Adrenal gland (tissue), 5 donors: ENCODE measurements around the gene PCSK6.

Source experiments
- POLR2A ChIP-seq, 2 donors: fragments of 450-650 bp; IDR thresholded peaks; one replicate each; pipeline ENCODE4 v1.6.1; 2017; ENCODE audit warnings: antibody characterized with exemption in 2 of 2, mild to moderate bottlenecking in 2 of 2, moderate library complexity in 1 of 2
- TF ChIP-seq, protein P1 (sequence below), 6 experiments: fragments of 450-650 bp in 4 of 6; fragments of 200-600 bp in 2 of 6; sonication (generic) in 1 of 6; IDR thresholded peaks; 1 replicate in 5 of 6; 2 replicates in 1 of 6; pipeline versions ENCODE4 v1.5.1 to v1.8.0; 2016 to 2021; ENCODE audit warnings: antibody characterized with exemption in 6 of 6, mild to moderate bottlenecking in 2 of 6, moderate library complexity in 1 of 6
- donor health status: DM: no; HTN: no; CAD: no.

DNA sequence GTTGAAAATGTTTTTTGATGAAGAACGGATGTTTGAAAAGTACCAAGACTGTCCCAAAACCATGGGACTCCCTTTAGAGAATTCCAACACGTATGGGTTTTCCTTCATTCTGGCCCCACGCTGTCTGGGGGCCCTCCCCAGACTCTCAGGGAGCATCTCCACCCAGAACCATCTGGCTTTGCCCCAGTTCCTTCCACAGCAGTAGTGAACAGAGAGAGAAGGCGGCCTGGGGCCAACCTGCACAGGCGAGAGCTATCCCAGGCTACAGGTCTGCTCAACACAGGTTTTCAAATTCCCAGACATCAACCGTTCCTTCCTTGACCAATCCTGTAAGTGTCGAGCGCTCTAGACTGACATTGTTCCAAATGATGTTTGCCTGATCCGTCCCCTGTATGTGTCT lies 101.9 kb downstream of the PCSK6 start:
- TF ChIP-seq, protein P1, sequence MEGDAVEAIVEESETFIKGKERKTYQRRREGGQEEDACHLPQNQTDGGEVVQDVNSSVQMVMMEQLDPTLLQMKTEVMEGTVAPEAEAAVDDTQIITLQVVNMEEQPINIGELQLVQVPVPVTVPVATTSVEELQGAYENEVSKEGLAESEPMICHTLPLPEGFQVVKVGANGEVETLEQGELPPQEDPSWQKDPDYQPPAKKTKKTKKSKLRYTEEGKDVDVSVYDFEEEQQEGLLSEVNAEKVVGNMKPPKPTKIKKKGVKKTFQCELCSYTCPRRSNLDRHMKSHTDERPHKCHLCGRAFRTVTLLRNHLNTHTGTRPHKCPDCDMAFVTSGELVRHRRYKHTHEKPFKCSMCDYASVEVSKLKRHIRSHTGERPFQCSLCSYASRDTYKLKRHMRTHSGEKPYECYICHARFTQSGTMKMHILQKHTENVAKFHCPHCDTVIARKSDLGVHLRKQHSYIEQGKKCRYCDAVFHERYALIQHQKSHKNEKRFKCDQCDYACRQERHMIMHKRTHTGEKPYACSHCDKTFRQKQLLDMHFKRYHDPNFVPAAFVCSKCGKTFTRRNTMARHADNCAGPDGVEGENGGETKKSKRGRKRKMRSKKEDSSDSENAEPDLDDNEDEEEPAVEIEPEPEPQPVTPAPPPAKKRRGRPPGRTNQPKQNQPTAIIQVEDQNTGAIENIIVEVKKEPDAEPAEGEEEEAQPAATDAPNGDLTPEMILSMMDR (IDR thresholded peaks at IDR 0.05) = no peak
- no peak for TF ChIP-seq POLR2A (IDR thresholded peaks at IDR 0.05)
